GM12891 (cell line): Measurements from ENCODE around the gene MED17.

Experiments used
- POLR2A ChIP-seq: IDR thresholded peaks from 2 replicates; pipeline ENCODE4 v1.6.1; 2011; ENCODE audit warnings: low read depth, low read length, control low read depth
- POLR2AphosphoS5 ChIP-seq: IDR thresholded peaks from 2 replicates; pipeline ENCODE4 v1.6.1; 2011; ENCODE audit warnings: low read depth, low read length, control low read depth

GRCh38 chr11:93740031-93740729, 43.9 kb upstream of the MED17 start:
- TF ChIP-seq POLR2A, result no peak
- TF ChIP-seq POLR2AphosphoS5, result no peak; the same call in 1 of the 2 replicates
